Endothelial cell of umbilical vein (primary cell): ENCODE measurements around the gene MAMDC4. TPM values are rescaled to one million over a fixed set of nuclear protein-coding genes. Genes with fewer than 3 reads are reported as not detected.

Source experiments
- BruUV-seq: library from RNA; stranded (reverse); fragments of 400-500 nt; replicated peaks from 2 replicates; lab custom pipeline; 2021; lab: Mats Ljungman, UMichigan
- CTCF ChIA-PET: fragments of 300-600, 350-600 bp; sonication (Branson Sonifier 250); formaldehyde crosslinking; loops from one replicate; lab custom pipeline; 2021; ENCODE audit warnings: antibody characterized with exemption, inconsistent platforms; lab: Charles Lee
- POLR2A ChIA-PET: fragments of 300-600, 350-600 bp; sonication (Branson Sonifier 250); formaldehyde crosslinking; loops from one replicate; lab custom pipeline; 2021; ENCODE audit warnings: antibody characterized with exemption, inconsistent platforms; lab: Charles Lee
- DNase-seq: peaks from one replicate; pipeline ENCODE4 v3.0.0-alpha.2; 2011; ENCODE audit warnings: low read depth, low spot score
- FAIRE-seq: peaks from 2 replicates; lab custom pipeline; 2011; peaks lifted over from hg19 to GRCh38; lab: Jason Lieb, UNC
- H2AFZ ChIP-seq: 2 replicates; pipeline ENCODE4 v1.6.0; 2012; ENCODE audit warnings: low read depth, low read length, control low read depth, inconsistent platforms
- H3K27ac ChIP-seq: 2 replicates; pipeline ENCODE4 v1.5.1; 2011; ENCODE audit warnings: low read depth, mild to moderate bottlenecking, control low read depth, low read length, moderate library complexity; ENCODE audit not compliant: insufficient read depth
- H3K27me3 ChIP-seq, 2 experiments: 2 replicates each; pipeline versions ENCODE4 v1.6.0 to v1.6.1; 2011; ENCODE audit warnings: low read length in 2 of 2, mixed read lengths in 1 of 2; ENCODE audit not compliant: control insufficient read depth in 2 of 2, insufficient read depth in 2 of 2
- H3K36me3 ChIP-seq, 2 experiments: 2 replicates in 1 of 2; 3 replicates in 1 of 2; pipeline ENCODE4 v1.5.1; 2011; ENCODE audit warnings: low read length in 2 of 2, mild to moderate bottlenecking in 1 of 2, moderate library complexity in 1 of 2; ENCODE audit not compliant: control insufficient read depth in 2 of 2, insufficient read depth in 2 of 2; ENCODE audit errors: extremely low read depth in 1 of 2
- H3K4me1 ChIP-seq: 3 replicates; pipeline ENCODE4 v1.5.1; 2011; ENCODE audit warnings: mild to moderate bottlenecking, low read length; ENCODE audit not compliant: control insufficient read depth, insufficient read depth; ENCODE audit errors: extremely low read depth
- H3K4me2 ChIP-seq: 2 replicates; pipeline ENCODE4 v1.6.1; 2011; ENCODE audit warnings: low read length, control low read depth, mixed read lengths; ENCODE audit not compliant: insufficient read depth
- H3K4me3 ChIP-seq, 3 experiments: fragments of 200-600 bp in 1 of 3; sonication (generic), shearing (Covaris generic) in 1 of 3; replicated peaks in 1 of 3; 2 replicates each; pipeline ENCODE4 v1.5.1; 2011 to 2016; ENCODE audit warnings: control low read depth in 3 of 3, low read length in 3 of 3, mild to moderate bottlenecking in 2 of 3, inconsistent platforms in 1 of 3, low read depth in 1 of 3, moderate library complexity in 1 of 3; ENCODE audit not compliant: insufficient read depth in 1 of 3
- H3K79me2 ChIP-seq: 2 replicates; pipeline ENCODE4 v1.6.0; 2012; ENCODE audit warnings: low read length, inconsistent platforms; ENCODE audit not compliant: control insufficient read depth, insufficient read depth
- H3K9ac ChIP-seq: replicated peaks from 2 replicates; pipeline ENCODE3; 2011; ENCODE audit warnings: low read length, control low read depth; ENCODE audit not compliant: insufficient read depth; ENCODE audit errors: extremely low read depth
- H3K9me1 ChIP-seq: replicated peaks from 3 replicates; pipeline ENCODE4 v1.6.0; 2011; ENCODE audit warnings: mild to moderate bottlenecking, low read length; ENCODE audit not compliant: control insufficient read depth, insufficient read depth; ENCODE audit errors: extremely low read depth
- H3K9me3 ChIP-seq: replicated peaks from 2 replicates; pipeline ENCODE4 v1.5.1; 2012; ENCODE audit warnings: low read length, inconsistent platforms; ENCODE audit not compliant: control insufficient read depth, insufficient read depth
- H4K20me1 ChIP-seq: replicated peaks from 2 replicates; pipeline ENCODE3; 2011; ENCODE audit warnings: mild to moderate bottlenecking, low read length; ENCODE audit not compliant: control insufficient read depth, insufficient read depth; ENCODE audit errors: extremely low read depth
- EZH2 ChIP-seq: IDR thresholded peaks from 2 replicates; pipeline ENCODE4 v1.6.1; 2012; ENCODE audit warnings: borderline replicate concordance, low read depth, mild to moderate bottlenecking, moderate library complexity, low read length, inconsistent platforms; ENCODE audit not compliant: severe bottlenecking
- FOS ChIP-seq: IDR thresholded peaks from 2 replicates; pipeline ENCODE4 v1.6.1; 2011; ENCODE audit warnings: mild to moderate bottlenecking, low read length, moderate library complexity, borderline replicate concordance; ENCODE audit not compliant: insufficient read depth
- GATA2 ChIP-seq: IDR thresholded peaks from 2 replicates; pipeline ENCODE4 v1.7.0; 2011; ENCODE audit warnings: low read depth, mild to moderate bottlenecking, moderate library complexity, mixed read lengths, low read length; ENCODE audit not compliant: insufficient read length, insufficient read depth
- JUN ChIP-seq: IDR thresholded peaks from 2 replicates; pipeline ENCODE4 v1.6.1; 2011; ENCODE audit warnings: borderline replicate concordance, low read depth; ENCODE audit not compliant: insufficient read length, insufficient read depth
- MYC ChIP-seq: IDR thresholded peaks from one replicate; pipeline ENCODE4 v1.6.1; 2011; ENCODE audit warnings: mild to moderate bottlenecking, low read depth, low read length
- POLR2A ChIP-seq: IDR thresholded peaks from 2 replicates; pipeline ENCODE4 v1.6.1; 2012; ENCODE audit warnings: low read depth, mild to moderate bottlenecking, control low read depth, low read length
- POLR2AphosphoS5 ChIP-seq: IDR thresholded peaks from 2 replicates; pipeline ENCODE4 v1.6.1; 2012; ENCODE audit warnings: low read depth, mild to moderate bottlenecking, control low read depth, low read length, moderate library complexity; ENCODE audit not compliant: insufficient read depth
- dilution Hi-C: fragments of 300-500 bp; cut with MboI; formaldehyde crosslinking; loops from one replicate; pipeline ENCODE4 v1.15.0; 2019; ENCODE audit warnings: low sequenced_read_pairs; ENCODE audit not compliant: extremely low pct_ligation_motif_present
- intact Hi-C: fragments of 100-400 bp; cut with micrococcal nuclease; formaldehyde crosslinking; loops from one replicate; pipeline ENCODE4 v1.10.0; 2022
- polyA plus RNA-seq, 4 experiments: library from polyadenylated mRNA; depleted of rRNA in 3 of 4; stranded (reverse) in 3 of 4; unstranded in 1 of 4; fragments of >200 nt; gene quantifications; 2 replicates each; pipeline versions ENCODE4 v1.2.1 to v1.2.3, GENCODE V29; 2011 to 2012; ENCODE audit warnings: missing spikeins in 1 of 4
- total RNA-seq: library from RNA; stranded (reverse); gene quantifications from 2 replicates; pipeline ENCODE4 v1.2.3, GENCODE V29; 2021
- TF ChIP-seq, protein P1 (sequence below): IDR thresholded peaks from 2 replicates; pipeline ENCODE4 v1.6.1; 2011; ENCODE audit not compliant: insufficient read depth, insufficient read length
- TF ChIP-seq, protein P2 (sequence below), 2 donors: IDR thresholded peaks; 1 replicate in 1 of 2; 2 replicates in 1 of 2; pipeline ENCODE4 v1.5.1; 2011; ENCODE audit warnings: low read length in 2 of 2, mild to moderate bottlenecking in 2 of 2, moderate library complexity in 2 of 2, control low read depth in 1 of 2, inconsistent platforms in 1 of 2, low read depth in 1 of 2; ENCODE audit not compliant: insufficient read depth in 1 of 2; ENCODE audit errors: extremely low read depth in 1 of 2

Gene MAMDC4
- total and polyA plus RNA-seq, 2 donors (not counting 3 experiments of a cell fraction or from before 2014, with no cell fraction given), result 3.6 to 7.2 TPM

GRCh38 chr9:136862849-136863622 lies 10.9 kb downstream of the MAMDC4 start:
- no peaks in the 10 kb centered on the region for H3K27me3 ChIP-seq
- no peak overlapping the region for H3K9ac ChIP-seq
- no peak overlapping the region for H3K27ac ChIP-seq
- POLR2A ChIA-PET, result no interaction called here
- H3K4me3 ChIP-seq, result no peak overlapping the region
- peaks cover 8 to 21% of the 10 kb centered on the region in 2 experiments for H3K36me3 ChIP-seq
- CTCF ChIA-PET, result interaction anchor here (1.3 kb wide), 1 partner anchor 21 kb away, joined by 4 read pairs; the partner anchor contains the start of gene AJM1
- no peaks in the 10 kb centered on the region for H4K20me1 ChIP-seq
- no TSS peak for BruUV-seq
- peaks cover 24% of the 10 kb centered on the region for H3K79me2 ChIP-seq
- FAIRE-seq (no peak), DNase-seq (no peak)
- no peak overlapping the region for H3K4me2 ChIP-seq
- intact Hi-C loops (no loop called here), dilution Hi-C loops (no loop called here)
- H3K9me1 ChIP-seq, result no peaks in the 10 kb centered on the region
- TF ChIP-seq JUN (no peak), MYC (no peak), FOS (no peak), EZH2 (no peak), GATA2 (no peak), POLR2A (no peak), POLR2AphosphoS5 (no peak)
- TF ChIP-seq, protein P1, sequence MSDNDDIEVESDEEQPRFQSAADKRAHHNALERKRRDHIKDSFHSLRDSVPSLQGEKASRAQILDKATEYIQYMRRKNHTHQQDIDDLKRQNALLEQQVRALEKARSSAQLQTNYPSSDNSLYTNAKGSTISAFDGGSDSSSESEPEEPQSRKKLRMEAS, result no peak
- TF ChIP-seq, protein P2, sequence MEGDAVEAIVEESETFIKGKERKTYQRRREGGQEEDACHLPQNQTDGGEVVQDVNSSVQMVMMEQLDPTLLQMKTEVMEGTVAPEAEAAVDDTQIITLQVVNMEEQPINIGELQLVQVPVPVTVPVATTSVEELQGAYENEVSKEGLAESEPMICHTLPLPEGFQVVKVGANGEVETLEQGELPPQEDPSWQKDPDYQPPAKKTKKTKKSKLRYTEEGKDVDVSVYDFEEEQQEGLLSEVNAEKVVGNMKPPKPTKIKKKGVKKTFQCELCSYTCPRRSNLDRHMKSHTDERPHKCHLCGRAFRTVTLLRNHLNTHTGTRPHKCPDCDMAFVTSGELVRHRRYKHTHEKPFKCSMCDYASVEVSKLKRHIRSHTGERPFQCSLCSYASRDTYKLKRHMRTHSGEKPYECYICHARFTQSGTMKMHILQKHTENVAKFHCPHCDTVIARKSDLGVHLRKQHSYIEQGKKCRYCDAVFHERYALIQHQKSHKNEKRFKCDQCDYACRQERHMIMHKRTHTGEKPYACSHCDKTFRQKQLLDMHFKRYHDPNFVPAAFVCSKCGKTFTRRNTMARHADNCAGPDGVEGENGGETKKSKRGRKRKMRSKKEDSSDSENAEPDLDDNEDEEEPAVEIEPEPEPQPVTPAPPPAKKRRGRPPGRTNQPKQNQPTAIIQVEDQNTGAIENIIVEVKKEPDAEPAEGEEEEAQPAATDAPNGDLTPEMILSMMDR (IDR thresholded peaks at IDR 0.05; ENCODE audit: extremely low read depth in 1 of 2, insufficient read depth in 1 of 2, low read depth in 1 of 2, low read length in 2 of 2), result no peak
- no peaks in the 10 kb centered on the region for H3K9me3 ChIP-seq
- peaks cover 6% of the 10 kb centered on the region for H3K4me1 ChIP-seq
- no peak overlapping the region for H2AFZ ChIP-seq
